ENCODE data around the gene RDX. TPM values are rescaled to one million over a fixed set of nuclear protein-coding genes. Genes with fewer than 3 reads are reported as not detected.

The RDX gene
- total RNA-seq, 1 donor from 2014 or later = 55.0 TPM

- intact Hi-C loops (cut with DNase I) = no loop called here
Observed at GRCh38 chr11:110337570-110338193, 41.3 kb upstream of the RDX start.

GRCh38 chr11:110336054-110336453 is 39.6 kb upstream of the RDX start:
- no peak for DNase-seq (ENCODE audit: extremely low spot score in 2 of 2)
- Histone ChIP-seq H3K36me3 (no peaks in the 10 kb centered on the region), H3K4me3 (no peak overlapping the region), H3K27ac (no peak overlapping the region), H3K4me1 (no peaks in the 10 kb centered on the region), H3K27me3 (no peaks in the 10 kb centered on the region), H3K9me3 (no peaks in the 10 kb centered on the region)
- intact Hi-C loops (cut with DNase I) = no loop called here
- TF ChIP-seq POLR2AphosphoS5 (IDR thresholded peaks at IDR 0.05; ENCODE audit: insufficient read depth in 1 of 2, low read depth in 1 of 2) (no peak), POLR2A (IDR thresholded peaks at IDR 0.05) (no peak), CTCF (IDR thresholded peaks at IDR 0.05) (no peak)

More at GRCh38 chr11:110337570-110338193, 41.3 kb upstream of the RDX start:
- Histone ChIP-seq H3K9me3 (no peaks in the 10 kb centered on the region), H3K4me1 (no peaks in the 10 kb centered on the region), H3K27ac (no peak overlapping the region), H3K36me3 (no peaks in the 10 kb centered on the region), H3K4me3 (no peak overlapping the region), H3K27me3 (no peaks in the 10 kb centered on the region)
- DNase-seq (ENCODE audit: extremely low spot score in 2 of 2) = no peak
- TF ChIP-seq POLR2A (IDR thresholded peaks at IDR 0.05) (no peak), CTCF (IDR thresholded peaks at IDR 0.05) (no peak), POLR2AphosphoS5 (IDR thresholded peaks at IDR 0.05; ENCODE audit: insufficient read depth in 1 of 2, low read depth in 1 of 2) (no peak)

GRCh38 chr11:110335358-110335757 is 38.9 kb upstream of the RDX start:
- no peaks in the 10 kb centered on the region for H3K36me3 ChIP-seq
- no peaks in the 10 kb centered on the region for H3K9me3 ChIP-seq
- no peak overlapping the region for H3K27ac ChIP-seq
- H3K4me1 ChIP-seq = no peaks in the 10 kb centered on the region
- intact Hi-C loops (cut with DNase I) = no loop called here
- DNase-seq (ENCODE audit: extremely low spot score in 2 of 2) = no peak
- H3K27me3 ChIP-seq = no peaks in the 10 kb centered on the region
- no peak overlapping the region for H3K4me3 ChIP-seq
- no peak for TF ChIP-seq CTCF (IDR thresholded peaks at IDR 0.05)

GRCh38 chr11:110331626-110332025 is 35.2 kb upstream of the RDX start:
- DNase-seq (ENCODE audit: extremely low spot score in 2 of 2) = no peak
- Histone ChIP-seq H3K9me3 (no peaks in the 10 kb centered on the region), H3K27ac (no peak overlapping the region), H3K36me3 (no peaks in the 10 kb centered on the region), H3K4me3 (no peak overlapping the region), H3K27me3 (no peaks in the 10 kb centered on the region), H3K4me1 (no peaks in the 10 kb centered on the region)
- intact Hi-C loops (cut with DNase I) = no loop called here
- TF ChIP-seq POLR2A (IDR thresholded peaks at IDR 0.05) = no peak
- no peak for TF ChIP-seq CTCF (IDR thresholded peaks at IDR 0.05)
- no peak for TF ChIP-seq POLR2AphosphoS5 (IDR thresholded peaks at IDR 0.05; ENCODE audit: insufficient read depth in 1 of 2, low read depth in 1 of 2)

GRCh38 chr11:110329445-110329844 is 33.0 kb upstream of the RDX start:
- intact Hi-C loops (cut with DNase I) = no loop called here
- Histone ChIP-seq H3K27me3 (no peaks in the 10 kb centered on the region), H3K4me1 (no peaks in the 10 kb centered on the region), H3K4me3 (no peak overlapping the region), H3K9me3 (no peaks in the 10 kb centered on the region), H3K36me3 (no peaks in the 10 kb centered on the region), H3K27ac (no peak overlapping the region)
- no peak for DNase-seq (ENCODE audit: extremely low spot score in 2 of 2)
- TF ChIP-seq CTCF (IDR thresholded peaks at IDR 0.05) = no peak
- no peak for TF ChIP-seq POLR2A (IDR thresholded peaks at IDR 0.05)
- TF ChIP-seq POLR2AphosphoS5 (IDR thresholded peaks at IDR 0.05; ENCODE audit: insufficient read depth in 1 of 2, low read depth in 1 of 2) = no peak
